ENCODE results near the gene HAVCR1. TPM values are rescaled to one million over a fixed set of nuclear protein-coding genes. Genes with fewer than 3 reads are reported as not detected.
"Not testable (repeated sequence)": the region's sequence is repeated elsewhere in the genome, so short reads cannot be mapped to it uniquely, and the experiment has no call there.

HAVCR1 gene
- total and polyA plus RNA-seq, 2 experiments from 2014 or later, result not detected

DNA sequence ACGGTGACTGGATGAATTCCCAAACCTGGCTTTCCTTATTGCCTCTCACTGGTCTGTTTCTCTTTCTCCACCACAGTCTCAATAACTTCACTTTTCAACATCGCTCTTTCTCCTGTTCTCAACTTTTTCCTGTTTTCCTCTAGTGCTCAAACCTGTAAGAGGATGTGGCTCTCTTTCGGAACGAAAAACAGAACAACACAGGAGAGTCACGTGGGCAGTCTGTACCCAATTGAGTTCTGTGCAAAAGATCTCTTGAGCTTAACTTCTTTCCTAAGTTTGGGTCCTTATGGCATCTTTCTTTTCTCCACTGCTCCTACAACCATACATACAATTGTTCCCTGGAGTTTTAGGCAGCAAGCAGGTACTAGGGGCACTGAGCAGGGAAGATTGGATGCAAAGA, 8.9 kb downstream of the HAVCR1 start:
- Histone ChIP-seq H3K27me3 (no peaks in the 10 kb centered on the region), H3K36me3 (no peaks in the 10 kb centered on the region), H3K4me1 (ENCODE audit: low read depth) (no peaks in the 10 kb centered on the region), H3K9me3 (ENCODE audit: low read depth) (no peaks in the 10 kb centered on the region), H3K27ac (no peak overlapping the region), H3K4me3 (no peak overlapping the region)
- DNase-seq (ENCODE audit: low read depth in 1 of 2, low spot score in 1 of 2), result no peak
- TF ChIP-seq, protein P1, sequence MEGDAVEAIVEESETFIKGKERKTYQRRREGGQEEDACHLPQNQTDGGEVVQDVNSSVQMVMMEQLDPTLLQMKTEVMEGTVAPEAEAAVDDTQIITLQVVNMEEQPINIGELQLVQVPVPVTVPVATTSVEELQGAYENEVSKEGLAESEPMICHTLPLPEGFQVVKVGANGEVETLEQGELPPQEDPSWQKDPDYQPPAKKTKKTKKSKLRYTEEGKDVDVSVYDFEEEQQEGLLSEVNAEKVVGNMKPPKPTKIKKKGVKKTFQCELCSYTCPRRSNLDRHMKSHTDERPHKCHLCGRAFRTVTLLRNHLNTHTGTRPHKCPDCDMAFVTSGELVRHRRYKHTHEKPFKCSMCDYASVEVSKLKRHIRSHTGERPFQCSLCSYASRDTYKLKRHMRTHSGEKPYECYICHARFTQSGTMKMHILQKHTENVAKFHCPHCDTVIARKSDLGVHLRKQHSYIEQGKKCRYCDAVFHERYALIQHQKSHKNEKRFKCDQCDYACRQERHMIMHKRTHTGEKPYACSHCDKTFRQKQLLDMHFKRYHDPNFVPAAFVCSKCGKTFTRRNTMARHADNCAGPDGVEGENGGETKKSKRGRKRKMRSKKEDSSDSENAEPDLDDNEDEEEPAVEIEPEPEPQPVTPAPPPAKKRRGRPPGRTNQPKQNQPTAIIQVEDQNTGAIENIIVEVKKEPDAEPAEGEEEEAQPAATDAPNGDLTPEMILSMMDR (IDR thresholded peaks at IDR 0.05; ENCODE audit: low read depth, low read length), result no peak

DNA sequence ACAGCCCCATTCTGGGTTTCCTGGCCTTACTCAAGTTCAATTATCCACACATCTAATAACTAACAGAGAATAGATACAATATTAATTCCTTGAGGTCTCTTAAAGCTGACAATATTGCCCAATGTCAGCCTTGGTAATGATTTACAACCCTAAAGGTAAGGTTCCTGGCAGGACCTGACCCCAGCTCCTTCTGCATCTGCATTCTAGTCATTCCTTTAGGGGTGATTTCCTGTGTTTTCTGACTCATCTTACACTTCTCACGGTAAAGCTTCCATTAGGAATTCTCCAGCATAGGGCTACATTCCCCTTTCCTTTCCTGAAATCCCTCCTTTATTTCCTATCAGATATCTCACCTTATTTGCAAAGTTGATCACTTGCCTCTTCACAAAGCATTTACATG, 9.3 kb downstream of the HAVCR1 start:
- H3K4me1 ChIP-seq (ENCODE audit: low read depth), result no peaks in the 10 kb centered on the region
- H3K27ac ChIP-seq, result no peak overlapping the region
- TF ChIP-seq, protein P1 (IDR thresholded peaks at IDR 0.05; ENCODE audit: low read depth, low read length), result no peak
- DNase-seq (ENCODE audit: low read depth in 1 of 2, low spot score in 1 of 2), result no peak
- H3K27me3 ChIP-seq, result no peaks in the 10 kb centered on the region
- no peaks in the 10 kb centered on the region for H3K36me3 ChIP-seq
- no peaks in the 10 kb centered on the region for H3K9me3 ChIP-seq (ENCODE audit: low read depth)
- H3K4me3 ChIP-seq, result no peak overlapping the region

DNA sequence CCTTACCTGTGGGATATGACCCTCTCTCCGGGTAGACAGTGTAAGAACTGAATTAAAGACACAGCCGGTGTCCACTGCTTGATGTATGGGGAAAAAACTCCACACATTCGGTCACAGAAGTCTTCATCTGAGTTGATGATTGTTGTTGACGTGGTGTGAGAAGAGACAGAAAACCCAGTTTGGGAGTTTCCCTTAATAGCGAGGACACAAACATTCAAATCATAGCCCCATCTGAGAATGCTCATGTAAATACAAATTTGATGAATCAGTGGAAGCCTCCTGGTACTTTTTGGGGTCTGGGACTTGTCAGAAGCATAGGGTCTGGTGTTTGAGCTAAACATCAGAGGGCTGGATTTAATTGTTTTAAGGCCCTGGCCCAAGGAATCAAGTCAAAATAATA, 11.0 kb downstream of the HAVCR1 start:
- no peak for DNase-seq (ENCODE audit: low read depth in 1 of 2, low spot score in 1 of 2)
- Histone ChIP-seq H3K36me3 (no peaks in the 10 kb centered on the region), H3K4me3 (no peak overlapping the region), H3K27me3 (no peaks in the 10 kb centered on the region), H3K27ac (no peak overlapping the region), H3K4me1 (ENCODE audit: low read depth) (no peaks in the 10 kb centered on the region), H3K9me3 (ENCODE audit: low read depth) (no peaks in the 10 kb centered on the region)
- TF ChIP-seq, protein P1 (IDR thresholded peaks at IDR 0.05; ENCODE audit: low read depth, low read length), result no peak

DNA sequence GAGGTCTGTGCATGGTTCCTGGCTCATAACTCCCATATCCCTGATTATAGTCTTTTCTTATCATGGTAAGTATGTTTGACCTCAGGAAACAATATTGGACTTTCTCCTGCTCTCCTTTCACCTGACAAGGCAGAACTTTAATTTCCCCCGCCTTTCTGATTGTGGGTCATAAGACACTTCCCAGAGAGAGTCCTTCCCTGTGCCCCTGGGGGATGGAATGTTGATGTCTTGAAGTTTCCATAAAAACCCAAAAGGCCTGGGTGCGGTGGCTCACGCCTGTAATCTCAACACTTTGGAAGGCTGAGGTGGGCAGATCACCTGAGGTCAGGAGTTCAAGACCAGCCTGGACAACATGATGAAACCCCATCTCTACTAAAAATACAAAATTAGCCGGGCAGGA, 11.9 kb downstream of the HAVCR1 start:
- not testable (repeated sequence) for H3K9me3 ChIP-seq (ENCODE audit: low read depth); H3K27ac ChIP-seq; H3K36me3 ChIP-seq; DNase-seq (ENCODE audit: low read depth in 1 of 2, low spot score in 1 of 2); H3K4me3 ChIP-seq; H3K27me3 ChIP-seq; H3K4me1 ChIP-seq (ENCODE audit: low read depth)

DNA sequence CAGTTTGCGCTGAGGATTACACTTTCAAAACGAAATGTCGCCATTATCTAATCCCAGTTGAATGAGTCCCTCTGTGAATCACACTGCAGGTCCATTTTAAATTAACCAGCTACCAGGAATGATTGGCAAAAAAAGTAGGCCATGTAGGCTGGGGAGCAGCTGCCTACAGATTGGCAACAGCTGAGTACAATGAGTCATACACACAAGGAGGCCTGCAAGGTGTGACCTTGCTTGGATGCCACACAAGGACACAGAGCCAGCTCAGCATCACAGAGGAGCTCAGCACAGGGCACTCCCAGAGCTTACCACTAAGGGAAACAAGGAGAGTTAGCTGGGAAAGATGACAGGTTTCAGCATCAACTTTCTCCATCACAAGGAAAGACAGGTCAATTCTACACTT, 12.9 kb downstream of the HAVCR1 start:
- TF ChIP-seq, protein P1 (IDR thresholded peaks at IDR 0.05; ENCODE audit: low read depth, low read length), result no peak
- H3K27me3 ChIP-seq, result no peaks in the 10 kb centered on the region

DNA sequence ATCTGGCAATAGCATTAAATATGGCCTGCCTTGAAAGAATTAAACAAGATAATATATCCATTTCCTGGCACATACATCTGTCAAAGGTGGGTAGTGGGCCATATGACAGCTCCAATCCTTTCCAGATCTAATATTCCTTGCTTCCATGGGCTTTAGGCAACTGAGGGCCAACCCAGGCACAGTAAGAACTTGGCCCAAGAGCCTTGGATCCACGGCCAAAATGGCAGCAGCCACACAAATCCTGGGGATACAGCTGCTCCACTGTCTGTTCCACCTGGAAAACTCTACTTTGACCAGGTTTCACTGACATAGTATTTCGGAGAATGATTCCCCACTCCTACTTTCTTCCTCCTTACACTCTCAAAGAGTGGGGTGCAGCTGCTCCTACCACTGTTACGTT, 13.3 kb downstream of the HAVCR1 start:
- no peaks in the 10 kb centered on the region for H3K27me3 ChIP-seq
- H3K36me3 ChIP-seq, result no peaks in the 10 kb centered on the region
- no peak overlapping the region for H3K27ac ChIP-seq
- TF ChIP-seq, protein P1 (IDR thresholded peaks at IDR 0.05; ENCODE audit: low read depth, low read length), result no peak
- no peak for DNase-seq (ENCODE audit: low read depth in 1 of 2, low spot score in 1 of 2)
- no peaks in the 10 kb centered on the region for H3K4me1 ChIP-seq (ENCODE audit: low read depth)
- no peaks in the 10 kb centered on the region for H3K9me3 ChIP-seq (ENCODE audit: low read depth)
- no peak overlapping the region for H3K4me3 ChIP-seq

More for the DNA sequence above, 12.9 kb downstream of the HAVCR1 start:
- no peak overlapping the region for H3K4me3 ChIP-seq
- H3K9me3 ChIP-seq (ENCODE audit: low read depth), result no peaks in the 10 kb centered on the region
- H3K36me3 ChIP-seq, result no peaks in the 10 kb centered on the region
- no peaks in the 10 kb centered on the region for H3K4me1 ChIP-seq (ENCODE audit: low read depth)
- H3K27ac ChIP-seq, result no peak overlapping the region
- peak in 1 of 2 donors; percentile 7 for DNase-seq (ENCODE audit: low read depth in 1 of 2, low spot score in 1 of 2)
